WI38 (cell line): ENCODE results near the gene SGF29.
"Not testable (repeated sequence)": the region's sequence is repeated elsewhere in the genome, so short reads cannot be mapped to it uniquely, and the experiment has no call there.

Source experiments
- H3K4me3 ChIP-seq: 2 replicates; pipeline ENCODE4 v1.5.1; 2011; ENCODE audit warnings: low read depth, mild to moderate bottlenecking, control low read depth, low read length
- TF ChIP-seq, protein P1 (sequence below): IDR thresholded peaks from 2 replicates; pipeline ENCODE4 v1.5.1; 2012; ENCODE audit warnings: low read depth, mild to moderate bottlenecking, control low read depth, low read length

SGF29 gene

GRCh38 chr16:28561557-28562187, 8.0 kb downstream of the SGF29 start:
- TF ChIP-seq, protein P1, sequence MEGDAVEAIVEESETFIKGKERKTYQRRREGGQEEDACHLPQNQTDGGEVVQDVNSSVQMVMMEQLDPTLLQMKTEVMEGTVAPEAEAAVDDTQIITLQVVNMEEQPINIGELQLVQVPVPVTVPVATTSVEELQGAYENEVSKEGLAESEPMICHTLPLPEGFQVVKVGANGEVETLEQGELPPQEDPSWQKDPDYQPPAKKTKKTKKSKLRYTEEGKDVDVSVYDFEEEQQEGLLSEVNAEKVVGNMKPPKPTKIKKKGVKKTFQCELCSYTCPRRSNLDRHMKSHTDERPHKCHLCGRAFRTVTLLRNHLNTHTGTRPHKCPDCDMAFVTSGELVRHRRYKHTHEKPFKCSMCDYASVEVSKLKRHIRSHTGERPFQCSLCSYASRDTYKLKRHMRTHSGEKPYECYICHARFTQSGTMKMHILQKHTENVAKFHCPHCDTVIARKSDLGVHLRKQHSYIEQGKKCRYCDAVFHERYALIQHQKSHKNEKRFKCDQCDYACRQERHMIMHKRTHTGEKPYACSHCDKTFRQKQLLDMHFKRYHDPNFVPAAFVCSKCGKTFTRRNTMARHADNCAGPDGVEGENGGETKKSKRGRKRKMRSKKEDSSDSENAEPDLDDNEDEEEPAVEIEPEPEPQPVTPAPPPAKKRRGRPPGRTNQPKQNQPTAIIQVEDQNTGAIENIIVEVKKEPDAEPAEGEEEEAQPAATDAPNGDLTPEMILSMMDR = no peak
- H3K4me3 ChIP-seq = no peak overlapping the region

DNA sequence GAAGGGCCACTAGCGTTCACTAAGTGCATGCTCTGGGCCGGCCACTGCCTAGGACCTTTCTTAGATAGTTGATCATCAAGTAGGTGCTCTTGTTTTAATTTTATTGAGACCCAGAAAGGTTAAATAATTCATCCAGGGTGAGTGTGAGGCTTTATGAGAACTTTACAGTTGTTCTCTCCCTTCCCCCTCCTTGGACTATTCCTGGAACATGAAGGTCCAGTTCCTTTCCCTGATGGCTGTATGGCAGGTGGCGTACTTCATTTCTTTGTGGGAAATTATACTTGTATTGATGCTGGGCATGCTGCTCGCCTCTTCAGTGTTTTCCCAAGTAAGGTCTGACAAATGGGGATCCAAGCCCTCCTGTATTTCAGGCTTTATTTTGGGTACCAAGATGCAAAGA, 8.5 kb downstream of the SGF29 start:
- TF ChIP-seq, protein P1 = no peak
- H3K4me3 ChIP-seq = no peak overlapping the region

- no peak overlapping the region for H3K4me3 ChIP-seq
- TF ChIP-seq, protein P1 = no peak
These were observed 9.5 kb downstream of the SGF29 start for GRCh38 chr16:28563218-28563617.

DNA sequence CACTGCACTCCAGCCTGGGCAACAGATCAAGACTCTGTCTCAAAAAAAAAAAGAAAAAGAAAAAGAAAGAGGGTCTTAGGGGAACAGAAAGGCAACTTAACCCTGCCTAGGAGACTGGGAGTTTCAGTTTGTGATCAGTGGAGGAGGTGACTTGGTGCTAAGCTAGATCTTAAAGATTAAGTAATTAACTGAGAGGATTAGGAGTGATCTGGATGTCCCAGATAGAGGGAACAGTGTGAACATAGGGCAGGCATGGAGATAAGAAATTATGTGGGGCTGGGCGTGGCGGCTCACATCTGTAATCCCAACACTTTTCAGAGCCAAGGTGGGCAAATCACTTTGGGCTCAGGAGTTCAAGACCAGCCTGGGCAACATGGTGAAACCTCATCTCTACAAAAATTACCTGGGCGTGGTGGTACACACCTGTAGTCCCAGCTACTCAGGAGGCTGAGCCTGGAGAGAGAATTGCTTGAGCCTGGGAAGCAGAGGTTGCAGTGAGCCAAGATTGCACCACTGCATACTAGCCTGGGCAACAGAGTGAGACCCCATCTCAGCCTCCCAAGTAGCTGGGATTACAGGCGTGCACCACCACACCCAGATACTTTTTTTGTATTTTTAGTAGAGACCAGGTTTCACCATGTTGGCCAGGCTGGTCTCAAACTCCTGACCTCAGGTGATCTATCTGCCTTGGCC, 12.7 kb downstream of the SGF29 start:
- H3K4me3 ChIP-seq = not testable (repeated sequence)

GRCh38 chr16:28567292-28567691, 13.6 kb downstream of the SGF29 start:
- TF ChIP-seq, protein P1 = no peak

DNA sequence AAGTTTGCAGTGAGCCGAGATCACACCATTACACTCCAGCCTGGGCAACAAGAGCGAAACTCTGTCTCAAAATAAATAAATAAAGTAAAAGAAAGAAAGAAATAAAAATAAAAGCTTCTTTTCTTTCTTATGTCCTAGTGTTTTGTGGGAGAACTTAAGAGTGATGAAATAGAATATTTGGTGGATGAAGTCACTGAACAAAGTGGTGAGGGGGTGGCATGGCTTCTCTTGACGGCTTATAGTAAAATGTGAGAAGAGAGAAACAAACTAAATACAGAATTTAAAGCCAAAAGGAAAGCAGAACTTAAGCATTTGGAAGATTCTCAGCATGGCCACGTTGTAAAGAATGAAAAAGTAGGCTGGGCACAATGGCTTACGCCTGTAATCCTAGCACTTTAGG, 15.3 kb downstream of the SGF29 start:
- TF ChIP-seq, protein P1 = no peak

More at GRCh38 chr16:28567292-28567691, 13.6 kb downstream of the SGF29 start:
- H3K4me3 ChIP-seq = no peak overlapping the region

DNA sequence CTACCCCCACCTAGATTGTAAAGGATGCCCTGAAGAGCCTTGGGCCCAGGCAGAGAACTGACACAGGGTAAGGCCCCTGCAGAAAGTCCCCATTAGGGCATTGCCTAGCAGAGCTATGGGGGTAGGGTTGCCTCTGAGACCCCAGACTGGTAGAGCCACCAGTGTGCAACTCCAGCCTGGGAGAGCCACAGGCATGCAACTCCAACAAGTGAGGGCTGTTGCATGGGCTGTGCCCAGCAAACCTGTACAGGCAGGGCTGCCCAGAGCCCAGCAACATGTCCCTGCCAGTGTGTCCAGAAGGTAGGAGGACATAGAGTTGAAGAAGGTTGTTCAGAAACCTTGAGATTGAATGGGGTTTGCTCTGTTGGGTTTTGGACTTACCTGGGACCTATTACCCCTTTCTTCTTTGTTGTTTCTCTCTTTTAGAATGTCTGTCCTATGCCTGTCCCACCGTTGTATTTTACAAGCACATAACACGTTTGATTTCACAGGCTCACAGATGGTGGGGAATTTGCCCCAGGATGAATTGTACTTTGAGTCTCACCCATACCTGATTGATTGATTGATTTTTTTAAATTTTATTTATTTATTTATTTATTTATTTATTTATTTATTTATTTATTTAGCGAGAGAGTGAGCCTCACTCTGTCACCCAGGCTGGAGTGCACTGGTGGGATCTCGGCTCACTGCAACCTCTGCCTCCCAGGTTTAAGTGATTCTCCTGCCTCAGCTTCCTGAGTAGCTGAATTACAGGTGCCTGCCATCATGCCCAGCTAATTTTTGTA, 16.4 kb downstream of the SGF29 start:
- TF ChIP-seq, protein P1 = no peak
- no peak overlapping the region for H3K4me3 ChIP-seq

More for the DNA sequence above, 15.3 kb downstream of the SGF29 start:
- H3K4me3 ChIP-seq = no peak overlapping the region
